GM10266 (cell line): ENCODE data around the gene NAIP.
"Not testable (repeated sequence)": the region's sequence is repeated elsewhere in the genome, so short reads cannot be mapped to it uniquely, and the experiment has no call there.

Experiments used
- DNase-seq: peaks from one replicate; pipeline ENCODE4 v3.0.0; 2012; ENCODE audit errors: extremely low spot score
- TF ChIP-seq, protein P1 (sequence below): IDR thresholded peaks from 2 replicates; pipeline ENCODE4 v1.5.1; 2012; ENCODE audit warnings: mild to moderate bottlenecking, low read depth; ENCODE audit not compliant: control insufficient read depth, insufficient read depth; ENCODE audit errors: missing control alignments

The NAIP gene, protein sequence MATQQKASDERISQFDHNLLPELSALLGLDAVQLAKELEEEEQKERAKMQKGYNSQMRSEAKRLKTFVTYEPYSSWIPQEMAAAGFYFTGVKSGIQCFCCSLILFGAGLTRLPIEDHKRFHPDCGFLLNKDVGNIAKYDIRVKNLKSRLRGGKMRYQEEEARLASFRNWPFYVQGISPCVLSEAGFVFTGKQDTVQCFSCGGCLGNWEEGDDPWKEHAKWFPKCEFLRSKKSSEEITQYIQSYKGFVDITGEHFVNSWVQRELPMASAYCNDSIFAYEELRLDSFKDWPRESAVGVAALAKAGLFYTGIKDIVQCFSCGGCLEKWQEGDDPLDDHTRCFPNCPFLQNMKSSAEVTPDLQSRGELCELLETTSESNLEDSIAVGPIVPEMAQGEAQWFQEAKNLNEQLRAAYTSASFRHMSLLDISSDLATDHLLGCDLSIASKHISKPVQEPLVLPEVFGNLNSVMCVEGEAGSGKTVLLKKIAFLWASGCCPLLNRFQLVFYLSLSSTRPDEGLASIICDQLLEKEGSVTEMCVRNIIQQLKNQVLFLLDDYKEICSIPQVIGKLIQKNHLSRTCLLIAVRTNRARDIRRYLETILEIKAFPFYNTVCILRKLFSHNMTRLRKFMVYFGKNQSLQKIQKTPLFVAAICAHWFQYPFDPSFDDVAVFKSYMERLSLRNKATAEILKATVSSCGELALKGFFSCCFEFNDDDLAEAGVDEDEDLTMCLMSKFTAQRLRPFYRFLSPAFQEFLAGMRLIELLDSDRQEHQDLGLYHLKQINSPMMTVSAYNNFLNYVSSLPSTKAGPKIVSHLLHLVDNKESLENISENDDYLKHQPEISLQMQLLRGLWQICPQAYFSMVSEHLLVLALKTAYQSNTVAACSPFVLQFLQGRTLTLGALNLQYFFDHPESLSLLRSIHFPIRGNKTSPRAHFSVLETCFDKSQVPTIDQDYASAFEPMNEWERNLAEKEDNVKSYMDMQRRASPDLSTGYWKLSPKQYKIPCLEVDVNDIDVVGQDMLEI (N-terminal part only)

DNA sequence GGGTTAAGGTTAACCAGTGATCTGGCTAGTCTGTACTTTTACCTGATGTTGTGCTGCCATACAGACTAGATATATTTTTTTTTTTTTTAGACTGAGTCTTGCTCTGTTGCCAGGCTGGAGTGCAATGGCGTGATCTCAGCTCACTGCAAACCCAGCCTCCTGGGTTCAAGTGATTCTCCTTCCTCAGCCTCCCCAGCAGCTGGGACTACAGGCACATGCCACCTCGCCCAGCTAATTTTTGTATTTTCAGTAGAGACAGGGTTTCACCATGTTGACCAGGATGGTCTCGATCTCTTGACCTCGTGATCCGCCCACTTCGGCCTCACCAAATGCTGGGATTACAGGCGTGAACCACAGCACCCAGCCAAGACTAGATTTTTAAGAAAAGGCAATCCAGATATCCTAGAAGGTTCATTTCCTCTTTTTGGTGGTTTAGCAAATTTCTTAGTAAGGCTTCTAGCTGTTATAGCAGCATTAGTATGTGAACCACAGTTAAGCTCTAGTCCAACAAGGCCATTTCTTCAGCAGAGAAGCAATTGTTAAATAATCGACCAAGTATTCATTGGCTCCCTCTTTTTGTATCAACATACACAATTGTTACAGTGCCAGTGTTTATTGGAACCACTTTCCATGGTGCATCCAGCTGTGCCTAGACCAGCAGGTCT is at the start of gene NAIP:
NAIP (minus strand) TSS at position 51 of the 665 bp plus-strand sequence. CDS start 12,424 bp downstream, outside the sequence.
- DNase-seq = not testable (repeated sequence)

DNA sequence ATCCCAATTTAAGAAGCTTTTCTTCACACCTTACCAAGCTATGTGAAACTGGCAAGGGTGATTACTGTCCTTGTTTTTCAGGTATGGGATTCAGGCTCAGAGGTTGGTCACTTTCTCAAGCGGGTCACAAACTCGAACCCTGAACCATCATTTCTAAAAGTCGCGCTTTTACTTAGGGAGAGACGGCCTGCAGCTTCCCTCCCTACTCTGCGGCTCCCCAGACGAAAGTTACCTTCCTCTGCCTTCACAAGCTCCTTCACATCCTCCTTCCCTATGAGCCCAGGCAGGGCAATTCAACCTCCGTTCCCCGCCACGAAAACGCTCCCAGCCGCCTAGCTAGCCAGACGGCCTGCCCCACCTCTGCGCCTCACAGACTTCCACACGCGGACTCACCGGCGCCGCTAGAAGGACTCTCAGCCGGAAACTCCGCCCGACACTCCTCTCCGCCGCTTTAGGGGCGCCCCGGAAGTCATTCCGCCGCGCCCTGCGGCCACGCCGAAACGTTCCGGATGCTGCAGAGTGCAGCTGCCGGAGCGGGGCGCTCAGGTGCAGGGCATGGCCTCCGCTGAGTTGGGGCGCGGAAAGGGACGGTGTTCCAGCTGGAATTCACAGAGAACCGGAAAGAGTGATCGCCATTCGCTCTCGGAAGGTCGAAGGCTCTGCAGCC is 42.3 kb upstream of the NAIP start, which contains the start of gene GTF2H2:
GTF2H2 (minus strand) TSS at position 415 of the 667 bp plus-strand sequence. CDS start 4,913 bp downstream, outside the sequence.
- not testable (repeated sequence) for DNase-seq

DNA sequence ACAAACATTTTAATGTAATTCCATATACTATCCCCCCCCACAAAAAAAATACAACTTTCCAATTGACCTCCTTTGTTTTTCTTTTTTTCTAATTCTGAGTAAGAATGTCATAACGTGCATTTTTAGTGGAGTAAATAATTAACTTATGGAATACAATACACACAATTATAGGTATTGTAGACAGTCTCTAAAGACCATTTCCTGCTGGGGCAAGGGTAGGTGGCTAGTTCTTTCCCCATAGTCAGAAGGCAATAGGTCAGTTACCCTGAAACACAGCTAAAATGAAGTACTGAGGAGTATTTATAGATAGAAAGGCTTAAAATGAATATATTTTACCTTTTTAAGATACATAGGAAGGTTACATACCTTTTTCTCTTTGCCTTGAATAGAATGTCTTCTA is 36.2 kb upstream of the NAIP start:
- not testable (repeated sequence) for DNase-seq

DNA sequence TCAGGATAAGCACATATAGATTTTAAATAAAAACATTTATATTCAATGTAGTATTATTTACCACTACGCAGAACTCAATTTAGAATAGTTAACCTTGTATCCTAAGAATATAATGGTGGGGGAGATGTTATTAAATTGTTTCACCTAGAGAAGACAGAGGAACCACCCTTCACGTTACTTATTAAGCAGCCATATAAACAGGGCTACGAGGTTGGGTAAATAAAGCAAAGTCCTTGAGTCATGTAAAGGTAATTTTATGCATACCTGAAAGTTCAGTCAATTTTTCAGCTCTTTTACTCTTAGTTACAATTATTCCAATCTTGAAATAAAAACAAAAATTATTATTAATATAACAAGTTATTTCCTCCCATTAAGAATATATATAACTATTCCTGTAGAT is 34.3 kb upstream of the NAIP start:
- not testable (repeated sequence) for DNase-seq

DNA sequence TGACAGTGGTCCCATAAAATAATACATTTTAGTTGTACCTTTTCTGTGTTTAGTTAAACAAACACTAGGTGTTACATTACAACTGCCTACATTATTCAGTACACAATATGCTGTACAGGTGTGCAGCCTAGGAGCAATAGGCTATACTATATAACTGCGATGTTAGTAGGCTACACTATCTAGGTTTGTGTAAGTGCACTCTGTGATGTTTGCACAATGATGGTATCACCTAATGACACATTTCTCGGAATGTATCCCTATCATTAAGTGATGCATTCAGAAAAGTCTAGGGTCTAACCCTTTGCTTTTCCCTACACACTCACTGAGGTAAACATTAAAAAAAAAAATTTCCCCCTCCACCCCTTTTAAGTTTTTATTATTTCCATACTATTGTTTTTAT is 19.7 kb upstream of the NAIP start:
- not testable (repeated sequence) for DNase-seq

DNA sequence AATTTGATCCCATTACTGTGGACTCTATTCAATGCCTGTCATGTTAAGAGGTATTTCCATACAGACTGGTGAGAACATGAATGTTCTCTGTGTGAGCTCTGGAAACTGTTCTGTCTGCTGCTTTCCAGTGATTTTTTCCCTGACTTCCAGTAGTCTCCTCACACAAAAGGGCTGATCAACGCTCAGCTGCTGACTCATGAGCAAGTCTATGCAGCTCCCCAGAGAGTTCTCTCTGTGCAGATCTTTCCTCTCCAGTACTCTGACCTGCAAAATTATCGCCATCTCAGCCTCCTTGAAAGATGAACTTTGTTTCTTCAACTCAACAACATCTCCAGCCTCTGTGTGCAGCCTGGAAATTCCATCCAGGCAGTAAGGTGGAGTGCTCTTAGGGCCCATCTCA is 19.0 kb upstream of the NAIP start:
- DNase-seq = not testable (repeated sequence)

DNA sequence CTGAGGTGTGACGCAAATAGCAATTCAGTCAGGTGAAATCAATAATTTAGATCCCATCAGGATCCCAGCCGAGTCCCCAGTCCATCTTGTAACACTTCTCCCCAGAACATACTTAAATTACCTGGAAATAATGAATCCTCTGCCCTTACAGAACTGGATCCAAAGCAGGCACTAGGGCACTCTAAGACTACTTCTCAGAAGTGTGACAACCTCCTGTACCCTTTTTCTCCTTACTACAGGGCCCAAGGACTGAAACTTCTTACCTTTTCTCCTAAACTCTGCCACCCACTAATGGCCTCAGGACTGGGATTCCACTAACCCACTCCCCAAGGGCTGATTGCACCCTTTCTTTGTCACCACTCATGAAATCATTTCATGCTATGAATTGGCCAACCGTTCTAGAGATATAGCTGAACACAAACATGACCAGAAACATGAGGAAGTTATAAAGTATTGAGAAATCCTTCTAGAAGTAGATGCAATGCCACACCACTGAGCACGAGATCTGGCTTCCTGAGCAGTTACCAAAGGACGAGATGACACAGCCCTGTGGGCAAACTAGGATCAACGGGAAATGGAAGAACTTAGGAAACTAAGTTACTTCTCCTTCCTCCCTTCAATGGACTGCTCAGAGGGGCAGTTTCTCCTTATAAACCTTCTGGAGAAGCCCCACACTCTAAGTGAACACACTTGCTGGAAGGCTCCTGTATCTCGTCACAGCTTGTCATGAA is 6.1 kb upstream of the NAIP start:
- not testable (repeated sequence) for DNase-seq

DNA sequence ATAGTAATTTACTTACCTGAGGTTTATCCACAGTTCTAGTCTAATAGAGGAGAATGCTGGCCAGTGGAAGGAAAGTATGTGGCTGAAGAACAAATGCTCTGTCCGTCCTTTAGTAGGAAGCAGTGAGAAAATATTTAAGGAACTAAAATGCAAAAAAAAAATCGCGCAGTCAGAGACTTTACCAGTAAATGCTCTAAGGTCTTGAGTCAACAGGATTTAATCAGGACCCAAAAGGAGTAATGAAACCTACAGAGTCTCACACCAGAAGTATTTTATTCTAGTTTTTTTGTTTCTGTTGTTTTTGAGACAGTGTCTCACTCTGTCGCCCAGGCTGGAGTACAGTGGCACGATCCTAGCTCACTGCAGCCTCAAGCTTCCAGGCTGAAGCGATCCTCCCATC is 4.5 kb downstream of the NAIP start:
- not testable (repeated sequence) for DNase-seq

DNA sequence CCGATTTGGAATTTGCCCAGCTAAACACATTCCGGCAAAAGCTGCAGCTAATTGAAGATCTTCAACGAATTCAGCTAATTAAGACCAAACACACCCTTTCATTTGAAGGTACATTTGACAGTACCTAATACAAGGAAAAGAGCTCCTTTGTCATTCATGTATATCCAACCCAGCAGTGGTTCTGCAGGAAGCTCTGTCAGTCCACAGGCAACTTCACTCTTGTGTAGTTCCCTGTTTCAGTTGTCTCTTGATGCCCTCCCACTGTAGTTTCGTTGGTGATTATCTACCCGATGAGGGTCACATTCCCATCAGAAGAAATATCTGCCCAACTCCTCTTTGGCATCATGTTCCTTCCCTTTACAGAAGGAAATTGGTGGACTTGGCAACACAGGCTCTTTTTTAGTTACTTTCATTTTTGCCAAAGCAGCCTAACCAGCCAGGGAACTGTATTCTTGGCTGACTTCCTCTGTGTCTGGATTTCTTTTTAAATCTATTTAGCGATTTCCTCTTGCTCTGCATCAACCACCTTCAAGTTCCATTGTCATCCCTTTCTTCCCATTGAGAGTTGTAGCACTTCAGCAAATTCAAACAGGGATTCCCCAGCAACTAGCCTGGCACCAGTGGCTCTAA is 6.6 kb downstream of the NAIP start:
- DNase-seq = not testable (repeated sequence)

DNA sequence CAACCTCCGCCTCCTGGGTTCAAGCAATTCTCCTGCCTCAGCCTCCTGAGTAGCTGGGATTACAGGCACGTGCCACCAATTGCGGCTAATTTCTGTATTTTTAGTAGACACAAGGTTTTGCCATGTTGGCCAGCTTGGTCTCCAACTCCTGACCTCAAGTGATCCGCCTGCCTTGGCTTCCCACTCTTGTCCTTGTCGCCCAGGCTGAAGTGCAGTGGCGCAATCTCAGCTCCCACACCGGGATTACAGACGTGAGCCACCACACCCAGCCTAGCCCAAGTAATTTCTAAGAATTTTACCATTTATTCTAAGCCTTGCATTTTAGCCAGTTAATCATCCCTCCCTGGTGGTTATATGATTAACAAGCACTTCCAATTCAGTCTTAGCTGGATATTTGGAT is 11.0 kb downstream of the NAIP start:
- TF ChIP-seq, protein P1, sequence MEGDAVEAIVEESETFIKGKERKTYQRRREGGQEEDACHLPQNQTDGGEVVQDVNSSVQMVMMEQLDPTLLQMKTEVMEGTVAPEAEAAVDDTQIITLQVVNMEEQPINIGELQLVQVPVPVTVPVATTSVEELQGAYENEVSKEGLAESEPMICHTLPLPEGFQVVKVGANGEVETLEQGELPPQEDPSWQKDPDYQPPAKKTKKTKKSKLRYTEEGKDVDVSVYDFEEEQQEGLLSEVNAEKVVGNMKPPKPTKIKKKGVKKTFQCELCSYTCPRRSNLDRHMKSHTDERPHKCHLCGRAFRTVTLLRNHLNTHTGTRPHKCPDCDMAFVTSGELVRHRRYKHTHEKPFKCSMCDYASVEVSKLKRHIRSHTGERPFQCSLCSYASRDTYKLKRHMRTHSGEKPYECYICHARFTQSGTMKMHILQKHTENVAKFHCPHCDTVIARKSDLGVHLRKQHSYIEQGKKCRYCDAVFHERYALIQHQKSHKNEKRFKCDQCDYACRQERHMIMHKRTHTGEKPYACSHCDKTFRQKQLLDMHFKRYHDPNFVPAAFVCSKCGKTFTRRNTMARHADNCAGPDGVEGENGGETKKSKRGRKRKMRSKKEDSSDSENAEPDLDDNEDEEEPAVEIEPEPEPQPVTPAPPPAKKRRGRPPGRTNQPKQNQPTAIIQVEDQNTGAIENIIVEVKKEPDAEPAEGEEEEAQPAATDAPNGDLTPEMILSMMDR = no peak
- DNase-seq = no peak

DNA sequence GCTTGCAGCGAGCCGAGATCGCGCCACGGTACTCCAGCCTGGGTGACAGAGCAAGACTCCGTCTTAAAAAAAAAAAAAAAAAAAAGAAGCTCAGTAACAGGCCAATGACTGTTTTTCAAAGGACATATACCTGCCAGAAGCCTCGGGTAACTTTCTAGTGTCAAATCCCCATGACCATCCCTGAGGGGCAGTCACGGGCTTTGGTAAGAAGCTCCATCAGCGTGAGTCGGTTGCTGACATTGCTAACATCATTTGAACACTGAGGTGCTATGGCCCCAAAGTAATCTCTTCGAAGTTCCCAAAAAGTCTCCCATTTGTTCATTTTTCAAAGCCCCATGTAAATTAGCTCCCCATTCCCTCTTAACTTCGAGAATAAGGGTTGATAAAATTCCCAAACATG is 11.6 kb downstream of the NAIP start:
- TF ChIP-seq, protein P1 = no peak
- no peak for DNase-seq
